Effector memory CD4-positive, alpha-beta T cell (primary cell): ENCODE data around the gene WIPF3.
"Not testable (repeated sequence)": the region's sequence is repeated elsewhere in the genome, so short reads cannot be mapped to it uniquely, and the experiment has no call there.

Source experiments
- DNase-seq, 3 donors: peaks; one replicate each; pipeline ENCODE4 v3.0.0-alpha.2; 2020
- H3K27ac ChIP-seq: 2 replicates; pipeline ENCODE4 v1.7.0; 2013; ENCODE audit warnings: mild to moderate bottlenecking, low read length, moderate library complexity; ENCODE audit not compliant: insufficient read depth, poor library complexity, severe bottlenecking
- H3K27me3 ChIP-seq: replicated peaks from 2 replicates; pipeline ENCODE4 v1.7.0; 2013; ENCODE audit warnings: mild to moderate bottlenecking, low read length; ENCODE audit not compliant: insufficient read depth, control insufficient read depth, poor library complexity, severe bottlenecking
- H3K36me3 ChIP-seq: 2 replicates; pipeline ENCODE4 v1.7.0; 2013; ENCODE audit warnings: mild to moderate bottlenecking, low read length, moderate library complexity; ENCODE audit not compliant: control insufficient read depth, insufficient read depth
- H3K4me1 ChIP-seq: 2 replicates; pipeline ENCODE4 v1.7.0; 2013; ENCODE audit warnings: low read length, mild to moderate bottlenecking; ENCODE audit not compliant: control insufficient read depth, insufficient read depth, poor library complexity, severe bottlenecking
- H3K4me3 ChIP-seq: 2 replicates; pipeline ENCODE4 v1.7.0; 2013; ENCODE audit warnings: low read length, low read depth, mild to moderate bottlenecking; ENCODE audit not compliant: insufficient read depth, poor library complexity, severe bottlenecking
- H3K9me3 ChIP-seq: 2 replicates; pipeline ENCODE4 v1.7.0; 2013; ENCODE audit warnings: mild to moderate bottlenecking, low read length, moderate library complexity; ENCODE audit not compliant: control insufficient read depth

Gene WIPF3

GRCh38 chr7:29956487-29956836, 150.2 kb downstream of the WIPF3 start:
- DNase-seq, result no peak
- Histone ChIP-seq H3K27ac (no peak overlapping the region), H3K4me3 (no peak overlapping the region), H3K4me1 (no peaks in the 10 kb centered on the region), H3K36me3 (no peaks in the 10 kb centered on the region), H3K27me3 (peaks cover 3% of the 10 kb centered on the region), H3K9me3 (no peaks in the 10 kb centered on the region)

GRCh38 chr7:29957521-29958310, 151.4 kb downstream of the WIPF3 start:
- Histone ChIP-seq H3K27ac (no peak overlapping the region), H3K9me3 (no peaks in the 10 kb centered on the region), H3K36me3 (no peaks in the 10 kb centered on the region), H3K4me3 (no peak overlapping the region), H3K4me1 (no peaks in the 10 kb centered on the region), H3K27me3 (peaks cover 3% of the 10 kb centered on the region)
- no peak for DNase-seq

GRCh38 chr7:29958667-29959358, 152.5 kb downstream of the WIPF3 start:
- H3K27ac ChIP-seq, result no peak overlapping the region
- H3K27me3 ChIP-seq, result peaks cover 3% of the 10 kb centered on the region
- no peak overlapping the region for H3K4me3 ChIP-seq
- no peaks in the 10 kb centered on the region for H3K9me3 ChIP-seq
- no peaks in the 10 kb centered on the region for H3K4me1 ChIP-seq
- DNase-seq, result no peak
- H3K36me3 ChIP-seq, result no peaks in the 10 kb centered on the region

- not testable (repeated sequence) for H3K36me3 ChIP-seq, H3K27me3 ChIP-seq, H3K4me3 ChIP-seq
These were observed 155.3 kb downstream of the WIPF3 start for GRCh38 chr7:29961611-29962010.

GRCh38 chr7:29962035-29962434, 155.7 kb downstream of the WIPF3 start:
- H3K27me3 ChIP-seq, result peaks cover 3% of the 10 kb centered on the region
- DNase-seq, result no peak
- H3K36me3 ChIP-seq, result no peaks in the 10 kb centered on the region
- no peaks in the 10 kb centered on the region for H3K4me1 ChIP-seq
- no peak overlapping the region for H3K27ac ChIP-seq
- no peak overlapping the region for H3K4me3 ChIP-seq
- no peaks in the 10 kb centered on the region for H3K9me3 ChIP-seq

More at GRCh38 chr7:29961611-29962010, 155.3 kb downstream of the WIPF3 start:
- DNase-seq, H3K4me1 ChIP-seq, H3K27ac ChIP-seq, H3K9me3 ChIP-seq: not testable (repeated sequence)

GRCh38 chr7:29965030-29965429, 158.7 kb downstream of the WIPF3 start:
- DNase-seq, result no peak
- no peak overlapping the region for H3K27ac ChIP-seq
- H3K27me3 ChIP-seq, result no peaks in the 10 kb centered on the region
- no peak overlapping the region for H3K4me3 ChIP-seq
- no peaks in the 10 kb centered on the region for H3K4me1 ChIP-seq
- H3K9me3 ChIP-seq, result no peaks in the 10 kb centered on the region
- no peaks in the 10 kb centered on the region for H3K36me3 ChIP-seq
